H1 (cell line): ENCODE data around the gene BCKDHB. TPM values are rescaled to one million over a fixed set of nuclear protein-coding genes. Genes with fewer than 3 reads are reported as not detected.

Source experiments
- CTCF ChIA-PET: fragments of 300-600 bp; sonication (Branson Sonifier 250); formaldehyde crosslinking; loops from one replicate; lab custom pipeline; 2021; ENCODE audit not compliant: partially characterized antibody; lab: Charles Lee
- POLR2A ChIA-PET: fragments of 300-600 bp; sonication (Branson Sonifier 250); formaldehyde crosslinking; loops from one replicate; lab custom pipeline; 2021; ENCODE audit warnings: inconsistent platforms; ENCODE audit not compliant: partially characterized antibody; lab: Charles Lee
- DNase-seq, 2 experiments: peaks; one replicate each; pipeline versions ENCODE4 v3.0.0 to v3.0.0-alpha.2; 2010 to 2022; ENCODE audit warnings: low spot score in 2 of 2, low read depth in 1 of 2, mixed read lengths in 1 of 2
- FAIRE-seq: peaks from 2 replicates; lab custom pipeline; 2011; peaks lifted over from hg19 to GRCh38; lab: Jason Lieb, UNC
- H2AFZ ChIP-seq: 2 replicates; pipeline ENCODE4 v1.8.1; 2012; ENCODE audit warnings: low read length, inconsistent platforms
- H2AK5ac ChIP-seq: 2 replicates; pipeline ENCODE4 v1.6.1; 2013; ENCODE audit warnings: low read depth, low read length
- H2BK120ac ChIP-seq: replicated peaks from 2 replicates; pipeline ENCODE3; 2013; ENCODE audit warnings: low read depth, low read length, inconsistent platforms
- H2BK12ac ChIP-seq: 2 replicates; pipeline ENCODE4 v1.6.1; 2013; ENCODE audit warnings: low read depth, low read length
- H2BK15ac ChIP-seq: 2 replicates; pipeline ENCODE4 v1.6.1; 2013; ENCODE audit warnings: low read length
- H2BK20ac ChIP-seq: 2 replicates; pipeline ENCODE4 v1.6.1; 2013; ENCODE audit warnings: low read length
- H2BK5ac ChIP-seq: 2 replicates; pipeline ENCODE4 v1.6.1; 2013; ENCODE audit warnings: low read depth, low read length
- H3K14ac ChIP-seq: 2 replicates; pipeline ENCODE4 v1.6.1; 2013; ENCODE audit warnings: inconsistent platforms; ENCODE audit not compliant: insufficient read length
- H3K18ac ChIP-seq: 2 replicates; pipeline ENCODE4 v1.6.1; 2013; ENCODE audit warnings: low read length; ENCODE audit errors: extremely low read depth
- H3K23ac ChIP-seq: 2 replicates; pipeline ENCODE4 v1.6.1; 2013; ENCODE audit warnings: inconsistent platforms; ENCODE audit not compliant: insufficient read length
- H3K23me2 ChIP-seq: 2 replicates; pipeline ENCODE4 v1.6.1; 2013; ENCODE audit warnings: low read depth, low read length
- H3K27ac ChIP-seq: 2 replicates; pipeline ENCODE4 v1.6.1; 2011; ENCODE audit warnings: low read depth, low read length, inconsistent platforms
- H3K27me3 ChIP-seq, 4 experiments: replicated peaks in 1 of 4; 1 replicate in 1 of 4; 2 replicates in 3 of 4; pipeline versions ENCODE4 v1.6.1 to v1.8.1; 2011 to 2013; ENCODE audit warnings: low read length in 3 of 4, mild to moderate bottlenecking in 3 of 4, inconsistent platforms in 2 of 4, mixed read lengths in 2 of 4, moderate library complexity in 1 of 4; ENCODE audit not compliant: control insufficient read depth in 3 of 4, insufficient read depth in 3 of 4; ENCODE audit errors: extremely low read depth in 1 of 4
- H3K36me3 ChIP-seq, 4 experiments: 2 replicates each; pipeline versions ENCODE4 v1.6.1 to v1.8.1; 2011 to 2013; ENCODE audit warnings: mild to moderate bottlenecking in 4 of 4, low read length in 3 of 4, moderate library complexity in 2 of 4, control low read depth in 1 of 4, inconsistent platforms in 1 of 4; ENCODE audit not compliant: insufficient read depth in 4 of 4, control insufficient read depth in 2 of 4
- H3K4ac ChIP-seq: replicated peaks from 2 replicates; pipeline ENCODE3; 2013; ENCODE audit warnings: low read length, low read depth, mixed read lengths, inconsistent platforms; ENCODE audit not compliant: insufficient read length
- H3K4me1 ChIP-seq, 4 experiments: replicated peaks in 1 of 4; 1 replicate in 1 of 4; 2 replicates in 3 of 4; pipeline versions ENCODE4 v1.6.1 to v1.8.1; 2011 to 2013; ENCODE audit warnings: low read length in 3 of 4, inconsistent platforms in 2 of 4, mixed read lengths in 1 of 4; ENCODE audit not compliant: insufficient read depth in 4 of 4, control insufficient read depth in 3 of 4
- H3K4me2 ChIP-seq, 2 experiments: 2 replicates each; pipeline versions ENCODE4 v1.6.1 to v1.8.1; 2011 to 2013; ENCODE audit warnings: low read depth in 2 of 2, low read length in 2 of 2, control low read depth in 1 of 2, inconsistent platforms in 1 of 2, mild to moderate bottlenecking in 1 of 2; ENCODE audit not compliant: insufficient read depth in 1 of 2
- H3K4me3 ChIP-seq, 4 experiments: fragments of 200-600, 300-600 bp in 1 of 4; sonication (generic), shearing (Covaris generic), sonication (Bioruptor Twin) in 1 of 4; 2 replicates each; pipeline versions ENCODE4 v1.5.1 to v1.8.1; 2011 to 2016; ENCODE audit warnings: low read length in 4 of 4, low read depth in 3 of 4, control low read depth in 2 of 4, inconsistent platforms in 2 of 4, mild to moderate bottlenecking in 2 of 4, mixed read lengths in 1 of 4, moderate library complexity in 1 of 4; ENCODE audit not compliant: insufficient read depth in 2 of 4; ENCODE audit errors: extremely low read depth in 1 of 4
- H3K56ac ChIP-seq: replicated peaks from 2 replicates; pipeline ENCODE3; 2013; ENCODE audit warnings: low read depth, mild to moderate bottlenecking, mixed read lengths, low read length, inconsistent platforms; ENCODE audit not compliant: insufficient read length
- H3K79me1 ChIP-seq: 2 replicates; pipeline ENCODE4 v1.6.1; 2013; ENCODE audit warnings: low read depth, low read length, control low read depth
- H3K79me2 ChIP-seq, 2 experiments: 2 replicates each; pipeline versions ENCODE4 v1.6.1 to v1.8.1; 2012 to 2013; ENCODE audit warnings: low read length in 2 of 2, mild to moderate bottlenecking in 2 of 2, inconsistent platforms in 1 of 2; ENCODE audit not compliant: insufficient read depth in 2 of 2, control insufficient read depth in 1 of 2
- H3K9ac ChIP-seq, 4 experiments: replicated peaks in 1 of 4; 1 replicate in 1 of 4; 2 replicates in 3 of 4; pipeline versions ENCODE4 v1.6.1 to v1.8.1; 2011 to 2013; ENCODE audit warnings: low read depth in 3 of 4, low read length in 3 of 4, control low read depth in 2 of 4, mild to moderate bottlenecking in 2 of 4, moderate library complexity in 2 of 4, inconsistent platforms in 1 of 4; ENCODE audit errors: extremely low read depth in 1 of 4
- H3K9me3 ChIP-seq, 2 experiments: 2 replicates each; pipeline versions ENCODE4 v1.6.1 to v1.8.1; 2012 to 2013; ENCODE audit warnings: mild to moderate bottlenecking in 2 of 2, moderate library complexity in 2 of 2, control low read depth in 1 of 2, inconsistent platforms in 1 of 2, low read depth in 1 of 2, low read length in 1 of 2, mixed read lengths in 1 of 2; ENCODE audit not compliant: insufficient read depth in 2 of 2
- H4K20me1 ChIP-seq, 2 experiments: replicated peaks in 1 of 2; 2 replicates each; pipeline versions ENCODE3 to v1.8.1; 2011 to 2013; ENCODE audit warnings: inconsistent platforms in 2 of 2, low read length in 2 of 2, mild to moderate bottlenecking in 1 of 2; ENCODE audit not compliant: insufficient read depth in 2 of 2, control insufficient read depth in 1 of 2
- H4K5ac ChIP-seq: 2 replicates; pipeline ENCODE4 v1.6.1; 2013; ENCODE audit warnings: low read length, low read depth, mixed read lengths, inconsistent platforms; ENCODE audit not compliant: insufficient read length
- H4K8ac ChIP-seq: 2 replicates; pipeline ENCODE4 v1.8.0; 2013; ENCODE audit warnings: mild to moderate bottlenecking, moderate library complexity, low read length, inconsistent platforms; ENCODE audit not compliant: insufficient read depth; ENCODE audit errors: extremely low read depth
- H4K91ac ChIP-seq: replicated peaks from 2 replicates; pipeline ENCODE3; 2013; ENCODE audit warnings: low read length, mixed read lengths, inconsistent platforms; ENCODE audit not compliant: insufficient read length
- EP300 ChIP-seq, 2 experiments: IDR thresholded peaks; 1 replicate in 1 of 2; 2 replicates in 1 of 2; pipeline ENCODE4 v1.6.1; 2011 to 2012; ENCODE audit warnings: low read depth in 2 of 2, low read length in 2 of 2, mild to moderate bottlenecking in 2 of 2, borderline replicate concordance in 1 of 2, inconsistent platforms in 1 of 2, moderate library complexity in 1 of 2
- PHF8 ChIP-seq: fragments of 200-600 bp; sonication (generic); conservative IDR thresholded peaks from 2 replicates; pipeline ENCODE4 v1.7.1; 2012; ENCODE audit warnings: low read depth, mild to moderate bottlenecking, inconsistent platforms, low read length, moderate library complexity
- WGBS, 2 experiments: shearing (Covaris generic) in 1 of 2; methylation state at CpG; one replicate each; pipeline versions ENCODE4 v1.1.6 to v1.1.7; 2013 to 2015; ENCODE audit warnings: low lambda C conversion rate in 2 of 2, mixed read lengths in 2 of 2, inconsistent platforms in 1 of 2, low coverage in 1 of 2, missing lambda C conversion rate in 1 of 2; ENCODE audit not compliant: insufficient replicate concordance in 2 of 2, insufficient coverage in 1 of 2, insufficient read length in 1 of 2; ENCODE audit errors: extremely low coverage in 1 of 2, missing lambda C conversion rate in 1 of 2; 5-methylcytosine and 5-hydroxymethylcytosine counted together
- polyA plus RNA-seq, 7 experiments: library from polyadenylated mRNA; depleted of rRNA in 3 of 7; stranded (reverse) in 5 of 7; unstranded in 2 of 7; fragments of >200 nt in 5 of 7; fragments of 200-250 nt in 2 of 7; gene quantifications; 1 replicate in 5 of 7; 2 replicates in 1 of 7; 4 replicates in 1 of 7; pipeline versions ENCODE4 v1.2.1 to v1.2.3, GENCODE V29; 2011 to 2013; ENCODE audit warnings: missing spikeins in 2 of 7, mixed read lengths in 2 of 7
- total RNA-seq: library from RNA; stranded (reverse); fragmentation: NEBNext Ultra II Directional; extraction: Animal tissue kit (Norgen Biotek cat#: 25700); gene quantifications from 2 replicates; pipeline ENCODE4 v1.2.1, GENCODE V29; 2021

BCKDHB gene
- total and polyA plus RNA-seq, 2 of the 8 experiments (the other 6 are each of a cell fraction or from before 2014, with no cell fraction given), result 22.1 to 30.8 TPM

DNA sequence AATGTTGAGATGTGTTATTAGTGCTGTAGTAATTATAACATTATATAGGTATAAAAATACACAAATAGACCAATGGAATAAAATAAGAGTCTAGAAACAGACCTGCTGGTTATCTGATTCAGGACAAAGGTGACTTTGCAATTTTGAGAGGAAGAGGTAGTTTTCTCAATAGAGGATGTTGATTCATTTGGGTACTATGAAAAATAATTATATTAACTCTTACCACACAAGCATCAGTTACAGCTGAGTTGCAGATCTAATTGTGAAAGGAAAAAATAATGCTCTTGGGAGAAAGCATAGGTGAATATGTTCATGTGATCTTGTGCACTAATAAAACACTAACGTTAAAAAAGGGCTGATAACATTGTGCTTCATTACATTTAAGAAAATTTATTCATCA lies 103.0 kb downstream of the BCKDHB start:
- FAIRE-seq (no peak), DNase-seq (no peak)
- Histone ChIP-seq H2BK120ac (no peak overlapping the region), H4K20me1 (no peaks in the 10 kb centered on the region), H3K4ac (no peak overlapping the region), H2BK12ac (no peak overlapping the region), H4K5ac (no peak overlapping the region), H3K23ac (no peak overlapping the region), H3K23me2 (no peaks in the 10 kb centered on the region; the same call in 1 of the 2 replicates), H3K14ac (no peak overlapping the region), H3K9ac (no peak overlapping the region), H2BK20ac (no peak overlapping the region), H3K4me3 (no peak overlapping the region), H3K79me1 (no peaks in the 10 kb centered on the region), H2BK5ac (no peak overlapping the region), H3K56ac (no peak overlapping the region), H3K9me3 (no peaks in the 10 kb centered on the region), H3K18ac (no peak overlapping the region), H3K27me3 (no peaks in the 10 kb centered on the region), H2AK5ac (no peak overlapping the region), H3K4me1 (peaks cover 0 to 3% (median 0%) of the 10 kb centered on the region in 4 experiments; a peak in 3 of 7 replicates), H3K36me3 (no peaks in the 10 kb centered on the region; a peak in 1 of 8 replicates), H2AFZ (no peak overlapping the region), H3K4me2 (no peak overlapping the region), H4K91ac (no peak overlapping the region), H3K27ac (no peak overlapping the region), H2BK15ac (no peak overlapping the region), H4K8ac (no peak overlapping the region), H3K79me2 (no peaks in the 10 kb centered on the region)
- WGBS, 2 experiments, result 89% methylated on average over 1 of the region's 1 CpG; no CpG with 5 or more reads in 1 of the 2 experiments
- POLR2A ChIA-PET, result no interaction called here
- CTCF ChIA-PET, result no interaction called here
- TF ChIP-seq PHF8 (no peak), EP300 (IDR thresholded peaks at IDR 0.05; ENCODE audit: borderline replicate concordance in 1 of 2, low read depth in 2 of 2, low read length in 2 of 2) (no peak)
